ENCODE measurements around the gene PTPRA.

PTPRA gene

DNA sequence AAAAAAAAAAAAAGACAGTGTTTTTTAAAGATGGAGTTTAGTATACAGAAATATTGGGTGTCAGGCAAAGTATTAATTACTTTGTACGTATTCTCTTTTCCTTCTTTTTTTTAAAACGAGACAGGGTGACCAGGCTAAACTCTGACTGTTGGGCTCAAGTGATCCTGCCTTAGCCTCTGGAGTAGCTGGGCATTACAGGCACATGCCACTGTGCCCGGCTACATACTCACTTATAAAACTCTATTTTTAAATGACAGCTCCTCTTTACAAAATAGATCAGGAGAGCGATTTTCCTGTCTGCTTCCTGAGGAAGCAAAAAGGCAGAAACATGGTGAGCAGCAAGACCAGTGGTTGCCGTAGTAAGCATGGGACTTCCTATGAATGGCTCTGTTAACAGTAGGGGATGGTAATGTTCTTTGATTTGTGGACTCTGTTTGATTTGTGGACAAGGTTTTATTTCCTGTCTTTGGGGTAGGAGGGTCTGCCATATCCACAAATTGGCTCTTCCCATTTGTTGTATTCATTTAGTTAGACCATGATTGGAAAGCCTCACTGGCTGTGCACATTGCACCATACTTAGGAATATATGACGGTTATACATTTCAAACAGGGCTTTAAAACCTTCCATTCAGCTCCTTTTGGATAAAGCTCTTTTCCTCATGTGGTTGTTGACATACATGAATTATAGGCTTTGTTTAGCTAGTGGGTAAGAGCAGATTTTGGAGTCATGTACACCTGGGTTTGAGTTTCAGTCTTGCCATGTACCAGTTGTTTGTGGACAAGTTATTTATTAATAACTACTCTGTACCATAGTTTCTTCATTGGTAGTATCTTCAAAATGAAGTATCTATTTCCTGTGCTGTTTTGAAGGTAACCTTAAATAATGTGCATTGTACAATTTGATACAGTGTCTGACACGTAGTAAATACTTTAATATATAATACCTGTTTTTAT, 45.1 kb downstream of the PTPRA start:
- DNase-seq (no peak), ATAC-seq (no peak)
- Mint-ChIP-seq H3K36me3 (ENCODE audit: low read depth) (peaks cover 8% of the 10 kb centered on the region), H3K4me1 (peaks cover 23% of the 10 kb centered on the region), H3K4me3 (no peak overlapping the region), H3K9me3 (no peaks in the 10 kb centered on the region), H3K27me3 (no peaks in the 10 kb centered on the region), H3K27ac (no peak overlapping the region)

DNA sequence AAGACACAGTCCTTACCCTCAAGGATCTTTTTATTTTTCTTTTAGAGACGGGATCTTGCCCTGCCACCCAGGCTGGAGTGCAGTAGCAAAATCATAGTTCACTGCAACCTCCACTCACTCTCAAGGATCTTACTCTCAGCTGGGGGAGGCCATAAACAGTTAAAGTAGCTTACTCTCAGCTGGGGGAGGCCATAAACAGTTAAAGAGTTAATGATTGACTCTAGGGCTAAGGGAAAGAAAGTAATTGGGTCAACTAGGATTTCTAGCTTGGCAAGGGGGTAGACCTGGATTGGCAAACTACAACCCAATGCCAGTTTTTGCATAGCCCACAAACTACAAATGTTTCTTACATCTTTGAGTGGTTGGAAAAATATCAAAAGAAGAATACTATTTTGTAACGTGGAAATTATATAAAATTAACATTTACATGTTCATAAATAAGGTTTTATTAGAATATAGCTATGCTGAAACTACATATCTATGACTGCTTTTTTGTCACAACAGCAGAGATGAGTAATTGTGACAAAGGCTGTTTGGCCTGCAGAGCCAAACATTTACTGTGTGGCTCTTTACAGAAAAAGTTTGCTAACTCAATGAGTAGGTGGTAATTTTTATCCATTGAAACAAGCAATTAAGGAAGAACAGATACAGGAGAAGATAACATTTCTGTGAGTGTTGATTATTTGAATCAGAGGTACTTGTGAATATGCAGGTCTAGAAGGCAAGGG, 46.4 kb downstream of the PTPRA start:
- Mint-ChIP-seq H3K4me1 (peaks cover 23% of the 10 kb centered on the region), H3K27ac (peak overlapping the region; percentile 13), H3K9me3 (no peaks in the 10 kb centered on the region), H3K27me3 (no peaks in the 10 kb centered on the region), H3K36me3 (ENCODE audit: low read depth) (peaks cover 16% of the 10 kb centered on the region), H3K4me3 (no peak overlapping the region)
- DNase-seq, result no peak
- no peak for ATAC-seq

DNA sequence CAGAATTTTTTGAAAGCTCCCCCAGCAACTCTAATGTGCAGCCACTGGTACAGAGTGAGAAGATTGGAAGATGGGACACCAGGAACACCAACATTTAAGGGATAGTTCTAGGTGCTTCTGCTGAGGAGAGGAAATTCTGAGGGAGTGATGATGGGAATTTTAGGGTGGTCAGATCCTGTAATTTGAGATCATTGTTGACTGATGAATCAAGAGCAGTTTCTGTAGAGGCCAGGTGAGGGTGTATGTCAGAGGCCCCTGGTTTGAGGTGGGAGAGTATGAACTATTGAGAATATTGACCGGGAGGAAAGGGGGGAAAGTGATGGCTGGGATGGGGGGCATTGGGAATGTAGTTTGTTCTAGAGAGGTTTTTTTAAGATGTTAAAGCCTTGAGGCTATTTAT, 47.2 kb downstream of the PTPRA start:
- H3K27ac Mint-ChIP-seq, result no peak overlapping the region
- no peaks in the 10 kb centered on the region for H3K9me3 Mint-ChIP-seq
- peaks cover 25% of the 10 kb centered on the region for H3K4me1 Mint-ChIP-seq
- H3K27me3 Mint-ChIP-seq, result no peaks in the 10 kb centered on the region
- H3K4me3 Mint-ChIP-seq, result no peak overlapping the region
- DNase-seq, result no peak
- ATAC-seq, result no peak
- peaks cover 18% of the 10 kb centered on the region for H3K36me3 Mint-ChIP-seq (ENCODE audit: low read depth)

DNA sequence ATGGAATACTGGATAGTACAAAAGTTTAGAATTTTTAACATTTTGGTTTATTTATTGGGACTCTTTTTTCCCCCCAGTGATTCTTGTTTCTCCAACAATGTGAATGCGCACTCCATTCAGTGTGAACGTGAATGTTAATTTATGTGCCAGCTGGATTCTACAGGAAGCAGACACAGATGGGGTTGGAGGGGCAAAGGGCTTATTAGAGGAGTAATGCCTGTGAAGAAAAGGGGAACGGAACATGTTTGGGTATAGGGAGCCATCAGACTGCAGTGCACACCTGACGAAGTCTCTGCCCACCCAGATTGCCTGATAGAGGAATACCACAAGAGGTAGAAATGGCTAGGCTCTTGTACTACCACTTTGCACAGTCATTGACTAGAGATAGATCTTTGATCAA, 48.2 kb downstream of the PTPRA start:
- no peaks in the 10 kb centered on the region for H3K27me3 Mint-ChIP-seq
- peaks cover 15% of the 10 kb centered on the region for H3K36me3 Mint-ChIP-seq (ENCODE audit: low read depth)
- H3K27ac Mint-ChIP-seq, result no peak overlapping the region
- no peaks in the 10 kb centered on the region for H3K9me3 Mint-ChIP-seq
- DNase-seq (no peak), ATAC-seq (no peak)
- peaks cover 25% of the 10 kb centered on the region for H3K4me1 Mint-ChIP-seq
- no peak overlapping the region for H3K4me3 Mint-ChIP-seq

DNA sequence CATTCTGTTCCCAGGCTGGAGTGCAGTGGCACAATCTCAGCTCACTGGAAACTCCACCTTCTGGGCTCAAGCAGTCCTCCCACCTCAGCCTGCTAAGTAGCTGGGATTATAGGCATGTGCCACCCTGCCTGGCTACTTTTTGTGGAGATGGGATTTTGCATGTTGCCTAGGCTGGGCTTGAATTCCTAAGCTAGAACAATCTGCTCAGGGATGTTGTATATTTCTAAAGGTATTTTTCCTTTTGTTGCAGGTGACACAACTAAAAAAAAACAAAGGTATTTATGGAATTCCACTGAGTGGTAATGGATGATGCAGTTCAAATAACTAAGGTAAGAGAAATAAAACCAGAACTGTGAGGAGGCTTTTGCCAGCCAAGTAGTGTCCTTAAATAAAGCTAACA, 49.7 kb downstream of the PTPRA start:
- Mint-ChIP-seq H3K27ac (no peak overlapping the region), H3K4me3 (no peak overlapping the region)

GRCh38 chr20:2930538-2930937, 57.3 kb downstream of the PTPRA start:
- no peak for DNase-seq
- Mint-ChIP-seq H3K36me3 (ENCODE audit: low read depth) (peaks cover 10% of the 10 kb centered on the region), H3K27me3 (no peaks in the 10 kb centered on the region), H3K4me3 (no peak overlapping the region), H3K9me3 (no peaks in the 10 kb centered on the region), H3K4me1 (no peaks in the 10 kb centered on the region), H3K27ac (no peak overlapping the region)
- no peak for ATAC-seq

More for the DNA sequence above, 49.7 kb downstream of the PTPRA start:
- Mint-ChIP-seq H3K36me3 (ENCODE audit: low read depth) (peaks cover 19% of the 10 kb centered on the region), H3K4me1 (peaks cover 22% of the 10 kb centered on the region), H3K9me3 (no peaks in the 10 kb centered on the region), H3K27me3 (no peaks in the 10 kb centered on the region)
- DNase-seq (no peak), ATAC-seq (no peak)

DNA sequence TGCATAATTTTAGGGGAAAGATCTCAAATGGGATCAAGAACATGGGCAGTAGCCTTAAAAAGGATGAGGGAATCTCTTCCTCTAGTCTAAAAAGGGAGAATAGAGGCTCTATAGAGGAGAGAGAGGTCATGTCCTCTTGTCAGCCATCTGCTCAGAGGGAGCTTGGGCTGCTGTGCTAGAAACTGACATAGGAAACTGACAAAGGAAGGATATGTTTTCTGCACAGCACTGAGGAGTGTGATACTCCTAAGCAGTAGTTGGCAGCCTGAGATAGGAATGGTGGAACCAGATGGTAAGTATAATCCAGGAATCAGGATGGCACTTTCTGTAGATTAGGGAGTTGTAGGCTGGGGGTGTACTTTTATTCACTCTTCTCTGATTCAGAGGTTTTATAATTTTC, 59.2 kb downstream of the PTPRA start:
- Mint-ChIP-seq H3K27me3 (no peaks in the 10 kb centered on the region), H3K36me3 (ENCODE audit: low read depth) (peaks cover 6% of the 10 kb centered on the region), H3K27ac (no peak overlapping the region), H3K4me3 (no peak overlapping the region), H3K4me1 (no peaks in the 10 kb centered on the region), H3K9me3 (no peaks in the 10 kb centered on the region)
- ATAC-seq (no peak), DNase-seq (no peak)

DNA sequence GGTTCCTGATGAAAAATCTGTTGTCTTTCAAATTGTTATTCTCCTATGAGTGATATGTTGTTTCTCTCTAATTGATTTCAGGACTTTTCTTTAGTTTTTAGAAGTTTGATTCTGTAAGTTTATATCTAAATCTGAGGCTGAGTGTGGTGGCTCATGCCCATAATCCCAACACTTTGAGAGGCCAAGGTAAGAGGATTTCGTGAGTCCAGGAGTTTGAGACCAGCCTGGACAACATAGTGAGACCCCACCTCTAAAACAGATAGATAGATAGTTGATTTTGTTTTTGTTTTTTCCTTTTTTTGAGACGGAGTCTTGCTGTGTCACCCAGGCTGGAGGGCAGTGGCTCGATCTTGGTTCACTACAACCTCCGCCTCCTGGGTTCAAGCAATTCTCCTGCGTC, 64.6 kb downstream of the PTPRA start:
- Mint-ChIP-seq H3K27me3 (no peaks in the 10 kb centered on the region), H3K27ac (no peak overlapping the region), H3K9me3 (no peaks in the 10 kb centered on the region), H3K4me3 (no peak overlapping the region), H3K4me1 (peaks cover 8% of the 10 kb centered on the region), H3K36me3 (ENCODE audit: low read depth) (peaks cover 15% of the 10 kb centered on the region)
- DNase-seq, result no peak
- no peak for ATAC-seq

DNA sequence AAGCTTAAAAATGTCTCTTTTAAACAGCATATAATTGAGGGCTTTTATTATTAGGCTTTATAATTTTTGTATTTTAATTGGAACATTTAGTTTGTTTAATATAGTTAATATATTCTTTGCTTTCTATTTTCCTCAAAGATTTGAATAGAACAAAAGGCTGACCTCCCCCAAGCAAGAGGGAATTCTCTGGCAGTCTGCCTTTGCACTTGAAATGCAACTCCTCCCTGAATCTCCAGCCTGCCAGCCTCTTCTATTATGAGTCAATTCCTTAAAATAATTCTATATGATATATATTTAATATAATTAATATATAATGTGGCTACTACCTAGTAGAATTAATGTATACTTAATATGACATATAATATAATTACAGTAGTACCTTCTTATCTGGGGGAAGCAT, 69.2 kb downstream of the PTPRA start:
- Mint-ChIP-seq H3K27me3 (no peaks in the 10 kb centered on the region), H3K27ac (no peak overlapping the region), H3K4me1 (peaks cover 16% of the 10 kb centered on the region), H3K9me3 (no peaks in the 10 kb centered on the region), H3K4me3 (no peak overlapping the region), H3K36me3 (ENCODE audit: low read depth) (peaks cover 14% of the 10 kb centered on the region)
- DNase-seq, result no peak
- no peak for ATAC-seq

DNA sequence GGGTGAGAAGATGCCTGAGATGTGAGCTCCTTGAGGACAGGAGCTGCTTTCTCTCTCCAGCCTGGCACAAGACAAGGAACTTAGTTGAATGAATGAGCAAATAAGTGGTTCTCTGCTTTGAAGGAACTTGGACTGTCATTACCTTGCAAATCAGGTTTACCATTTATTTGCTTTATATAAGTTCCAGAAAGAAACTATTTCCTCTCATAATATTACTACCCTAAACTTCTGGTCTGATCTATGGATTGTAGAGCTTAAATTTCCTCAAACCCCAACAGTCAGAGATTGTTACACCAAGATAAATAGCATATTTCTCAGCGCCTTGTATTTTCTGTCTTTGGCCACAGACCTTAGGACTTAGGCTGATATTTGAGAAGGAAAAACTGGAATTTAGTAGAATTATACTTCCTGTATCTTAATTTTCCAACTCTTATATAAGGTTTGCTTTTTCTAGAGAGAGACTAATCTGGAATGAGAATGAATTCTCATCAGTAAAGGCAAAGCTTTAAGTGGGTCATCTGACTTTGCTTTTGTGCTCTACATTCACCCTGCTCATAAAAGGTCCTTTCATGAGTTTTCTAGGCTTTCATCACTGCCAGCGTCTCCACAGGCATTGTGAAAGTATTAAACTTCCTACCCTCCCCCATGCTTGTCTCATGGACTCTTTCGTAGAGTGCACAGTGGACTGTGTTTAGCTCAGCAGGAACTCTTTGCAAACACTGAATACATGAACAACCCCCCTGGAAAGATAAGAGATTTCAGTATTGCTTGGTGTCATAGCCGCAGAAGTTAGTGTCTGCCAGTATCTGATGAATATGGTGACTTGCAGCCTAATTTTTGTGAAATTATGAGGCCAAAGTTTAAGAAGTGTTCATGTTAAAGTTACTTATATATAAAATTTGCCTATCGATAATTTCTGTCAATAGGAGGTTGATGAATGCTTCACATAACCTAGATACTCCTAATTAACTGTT, 74.0 kb downstream of the PTPRA start:
- H3K9me3 Mint-ChIP-seq, result no peaks in the 10 kb centered on the region
- no peak overlapping the region for H3K27ac Mint-ChIP-seq
- H3K27me3 Mint-ChIP-seq, result no peaks in the 10 kb centered on the region
- H3K4me1 Mint-ChIP-seq, result peaks cover 11% of the 10 kb centered on the region
- H3K36me3 Mint-ChIP-seq (ENCODE audit: low read depth), result peaks cover 23% of the 10 kb centered on the region
- ATAC-seq (peak; percentile 43), DNase-seq (no peak)
- H3K4me3 Mint-ChIP-seq, result no peak overlapping the region

- Mint-ChIP-seq H3K36me3 (ENCODE audit: low read depth) (peaks cover 28% of the 10 kb centered on the region), H3K4me3 (no peak overlapping the region), H3K27me3 (no peaks in the 10 kb centered on the region), H3K4me1 (peaks cover 15% of the 10 kb centered on the region), H3K9me3 (no peaks in the 10 kb centered on the region), H3K27ac (no peak overlapping the region)
- DNase-seq (no peak), ATAC-seq (no peak)
Observed at GRCh38 chr20:2948968-2949367, 75.7 kb downstream of the PTPRA start.

DNA sequence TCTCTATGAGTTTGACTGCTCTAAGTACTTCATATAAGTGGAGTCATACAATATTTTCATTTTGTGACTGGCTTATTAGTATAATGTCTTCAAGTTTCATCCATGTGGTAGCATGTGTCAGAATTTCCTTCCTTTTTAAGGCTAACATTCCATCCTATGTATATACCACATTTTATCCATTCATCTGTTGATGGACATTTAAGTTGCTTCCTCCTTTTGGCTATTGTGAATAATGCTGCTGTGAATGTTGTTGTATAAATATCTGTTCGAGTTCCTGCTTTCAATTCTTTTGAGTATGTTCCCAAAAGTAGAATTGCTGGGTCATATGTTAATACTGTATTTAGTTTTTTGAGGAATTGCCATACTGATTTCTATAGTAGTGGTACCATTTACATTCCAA, 79.5 kb downstream of the PTPRA start:
- DNase-seq, result no peak
- no peak for ATAC-seq
- H3K4me1 Mint-ChIP-seq, result peaks cover 23% of the 10 kb centered on the region
- H3K4me3 Mint-ChIP-seq, result no peak overlapping the region
- no peaks in the 10 kb centered on the region for H3K27me3 Mint-ChIP-seq
- no peak overlapping the region for H3K27ac Mint-ChIP-seq
- H3K9me3 Mint-ChIP-seq, result no peaks in the 10 kb centered on the region
- H3K36me3 Mint-ChIP-seq (ENCODE audit: low read depth), result peaks cover 25% of the 10 kb centered on the region

GRCh38 chr20:2955257-2955970, 82.1 kb downstream of the PTPRA start:
- Mint-ChIP-seq H3K4me1 (peaks cover 23% of the 10 kb centered on the region), H3K9me3 (no peaks in the 10 kb centered on the region), H3K36me3 (ENCODE audit: low read depth) (peaks cover 30% of the 10 kb centered on the region), H3K27me3 (no peaks in the 10 kb centered on the region), H3K27ac (peak overlapping the region; percentile 16), H3K4me3 (no peak overlapping the region)
- peak; percentile 28 for ATAC-seq
- no peak for DNase-seq

DNA sequence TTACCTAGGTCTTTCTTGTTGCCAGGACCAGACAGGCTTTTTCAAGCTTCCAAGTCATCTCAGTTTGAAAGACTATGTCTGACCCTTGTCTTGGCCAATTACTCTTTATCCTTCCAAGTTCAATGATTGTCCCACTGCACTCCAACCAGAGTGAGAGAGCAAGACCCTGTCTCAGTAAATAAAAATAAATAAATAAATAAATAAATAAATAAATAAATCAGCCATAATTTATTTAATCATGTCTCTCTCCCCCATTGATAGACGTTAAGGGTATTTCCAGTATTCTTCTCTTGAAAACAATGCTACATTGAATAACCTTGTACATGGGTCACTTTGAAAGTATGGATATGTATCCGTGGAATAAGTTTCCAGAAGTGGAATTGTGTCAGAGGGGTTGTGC, 83.2 kb downstream of the PTPRA start:
- Mint-ChIP-seq H3K4me3 (no peak overlapping the region), H3K27ac (no peak overlapping the region), H3K27me3 (no peaks in the 10 kb centered on the region), H3K36me3 (ENCODE audit: low read depth) (peaks cover 27% of the 10 kb centered on the region), H3K4me1 (peaks cover 23% of the 10 kb centered on the region), H3K9me3 (no peaks in the 10 kb centered on the region)
- ATAC-seq, result no peak
- no peak for DNase-seq
